ENCODE measurements around the gene ATP5PO.
A peak's percentile ranks its signal among the peaks of the same experiment; 100 is the strongest.
"Not testable (repeated sequence)": the region's sequence is repeated elsewhere in the genome, so short reads cannot be mapped to it uniquely, and the experiment has no call there.

Gene ATP5PO

GRCh38 chr21:33940164-33940880 is 24.7 kb upstream of the ATP5PO start:
- peak; percentile 34 for DNase-seq

DNA sequence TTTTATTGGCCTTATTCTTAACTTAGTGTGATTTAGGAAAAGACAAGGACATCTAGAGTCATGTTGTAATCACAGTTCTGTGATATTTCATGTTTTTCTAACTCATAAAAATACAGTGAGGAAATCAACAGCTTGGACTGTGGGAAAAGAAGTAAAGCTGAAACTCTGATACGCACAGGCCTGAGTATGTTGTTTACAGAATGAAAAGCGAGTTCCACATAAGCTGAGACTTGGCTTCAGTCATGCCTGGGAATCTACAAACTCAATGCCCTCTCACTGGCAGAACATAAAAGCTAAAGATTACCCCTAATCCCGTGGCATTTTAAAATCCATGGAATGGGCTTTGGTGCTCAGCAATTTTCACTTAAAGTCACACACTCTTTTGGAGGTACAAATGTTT is 23.6 kb upstream of the ATP5PO start:
- no peak for DNase-seq

DNA sequence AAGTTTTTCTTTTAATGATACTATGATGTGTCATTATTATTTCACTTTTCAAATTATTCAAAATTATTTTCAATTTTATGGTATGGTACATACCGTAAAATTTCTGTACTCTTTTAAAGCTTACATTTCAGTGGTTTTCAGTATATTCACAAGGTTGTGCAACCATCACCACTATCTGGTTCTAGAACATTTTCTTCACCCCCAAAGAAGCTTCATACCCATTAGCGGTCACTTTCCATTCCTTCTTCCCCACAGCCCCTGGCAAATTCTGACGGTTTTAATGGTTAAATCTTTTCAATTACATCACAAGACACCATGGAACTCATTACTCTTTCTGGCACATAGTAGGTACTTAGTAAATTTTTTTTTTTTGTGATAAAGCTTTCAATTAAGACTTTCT is 22.8 kb upstream of the ATP5PO start:
- DNase-seq, result no peak

- no peak for DNase-seq
Measured at GRCh38 chr21:33937931-33938339, 22.3 kb upstream of the ATP5PO start.

- no peak for DNase-seq
Measured at GRCh38 chr21:33937146-33937545, 21.5 kb upstream of the ATP5PO start.

DNA sequence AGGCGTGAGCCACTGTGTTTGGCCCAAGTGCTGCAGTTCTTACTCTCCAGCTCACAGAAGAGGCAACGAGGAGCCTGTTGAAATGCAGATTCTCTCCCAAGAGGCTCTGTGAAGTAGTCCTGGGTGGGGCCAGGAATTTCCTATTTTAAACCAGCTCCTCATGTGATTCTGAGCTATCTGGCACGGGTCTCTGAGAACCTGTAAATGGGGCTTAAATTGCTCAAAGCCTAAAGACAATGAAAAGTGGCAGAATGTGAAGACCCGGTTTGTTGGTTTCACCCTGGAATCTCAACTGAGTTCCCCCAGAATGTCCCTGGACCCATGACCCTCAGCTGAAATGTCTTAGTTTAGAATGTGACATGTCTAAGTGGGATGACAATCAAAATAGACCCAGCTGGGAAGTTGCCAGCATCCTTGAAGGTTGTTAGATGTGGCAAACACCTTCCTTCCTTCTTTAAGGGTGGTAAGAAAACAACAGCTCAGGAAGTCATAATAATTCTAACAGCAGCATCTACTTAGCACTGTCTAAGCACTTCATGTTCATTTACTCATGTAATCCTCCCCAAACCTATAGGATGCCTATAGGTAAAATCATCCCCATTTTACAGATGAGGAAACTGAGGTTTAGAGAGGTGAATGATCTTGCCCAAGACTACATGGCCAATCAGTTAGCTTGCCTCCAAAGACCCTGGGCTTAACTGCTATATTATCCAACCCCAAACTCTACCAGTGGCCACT is 20.9 kb upstream of the ATP5PO start:
- DNase-seq, result peak; percentile 31

GRCh38 chr21:33932731-33933130 is 17.1 kb upstream of the ATP5PO start:
- no peak for DNase-seq

- DNase-seq, result no peak
Measured at GRCh38 chr21:33931799-33932390, 16.3 kb upstream of the ATP5PO start.

DNA sequence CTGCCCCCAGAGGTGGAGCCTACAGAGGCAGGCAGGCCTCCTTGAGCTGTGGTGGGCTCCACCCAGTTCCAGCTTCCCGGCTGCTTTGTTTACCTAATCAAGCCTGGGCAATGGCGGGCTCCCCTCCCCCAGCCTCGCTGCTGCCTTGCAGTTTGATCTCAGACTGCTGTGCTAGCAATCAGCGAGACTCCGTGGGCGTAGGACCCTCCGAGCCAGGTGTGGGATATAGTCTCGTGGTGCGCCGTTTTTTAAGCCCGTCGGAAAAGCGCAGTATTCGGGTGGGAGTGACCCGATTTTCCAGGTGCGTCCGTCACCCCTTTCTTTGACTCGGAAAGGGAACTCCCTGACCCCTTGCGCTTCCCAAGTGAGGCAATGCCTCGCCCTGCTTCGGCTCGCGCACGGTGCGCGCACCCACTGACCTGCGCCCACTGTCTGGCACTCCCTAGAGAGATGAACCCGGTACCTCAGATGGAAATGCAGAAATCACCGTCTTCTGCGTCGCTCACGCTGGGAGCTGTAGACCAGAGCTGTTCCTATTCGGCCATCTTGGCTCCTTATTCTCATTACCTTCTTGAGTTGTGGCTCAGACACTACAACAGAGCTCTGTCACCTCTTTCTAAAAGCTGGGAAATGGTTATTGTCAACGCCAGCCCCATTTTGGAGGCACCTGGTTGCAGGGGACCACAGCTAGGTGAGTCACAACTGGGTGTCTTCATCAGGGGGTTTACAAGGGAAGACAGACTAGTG is 15.6 kb upstream of the ATP5PO start:
- not testable (repeated sequence) for DNase-seq

DNA sequence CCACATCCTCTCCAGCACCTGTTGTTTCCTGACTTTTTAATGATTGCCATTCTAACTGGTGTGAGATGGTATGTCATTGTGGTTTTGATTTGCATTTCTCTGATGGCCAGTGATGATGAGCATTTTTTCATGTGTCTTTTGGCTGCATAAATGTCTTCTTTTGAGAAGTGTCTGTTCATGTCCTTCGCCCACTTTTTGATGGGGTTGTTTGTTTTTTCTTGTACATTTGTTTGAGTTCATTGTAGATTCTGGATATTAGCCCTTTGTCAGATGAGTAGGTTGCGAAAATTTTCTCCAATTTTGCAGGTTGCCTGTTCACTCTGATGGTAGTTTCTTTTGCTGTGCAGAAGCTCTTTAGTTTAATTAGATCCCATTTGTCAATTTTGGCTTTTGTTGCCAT is 10.6 kb upstream of the ATP5PO start:
- not testable (repeated sequence) for DNase-seq

GRCh38 chr21:33924766-33925100 is 9.1 kb upstream of the ATP5PO start:
- DNase-seq, result no peak

DNA sequence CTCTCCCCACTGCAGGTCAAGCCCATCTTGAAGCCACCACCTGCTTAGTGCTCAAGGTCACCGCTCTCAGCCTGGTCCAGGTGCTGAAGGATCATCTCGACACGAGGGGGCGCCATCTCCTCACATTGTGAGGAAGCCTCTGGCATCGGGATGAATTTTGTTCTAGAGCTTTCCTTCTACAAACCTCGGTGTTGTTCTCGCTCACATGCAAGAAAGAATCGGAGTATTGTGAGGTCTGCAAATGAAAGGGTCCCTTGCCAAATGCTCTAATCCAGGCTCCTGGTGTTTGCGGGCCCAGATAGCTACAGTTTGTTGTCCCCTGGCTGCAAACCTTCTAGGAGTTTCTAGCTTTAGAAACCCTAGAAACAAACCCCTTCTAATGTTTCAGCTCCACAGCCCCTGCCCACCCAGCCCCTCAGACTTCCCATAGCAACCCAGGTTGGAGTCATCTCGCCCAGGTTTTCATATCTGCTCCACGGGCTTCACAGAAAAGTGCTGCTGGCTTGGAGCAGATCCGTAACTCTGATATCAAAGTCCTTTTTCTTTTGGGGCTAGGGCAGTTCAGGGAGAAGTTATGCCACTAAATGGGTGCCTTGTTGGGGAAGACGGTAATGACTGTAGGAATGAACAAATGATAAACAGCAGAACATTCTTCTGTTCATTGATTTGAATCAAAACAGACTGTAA is 8.6 kb upstream of the ATP5PO start:
- DNase-seq, result peak; percentile 57

GRCh38 chr21:33917421-33917820 is 1.8 kb upstream of the ATP5PO start:
- DNase-seq, result no peak

GRCh38 chr21:33916200-33916567 is 580 bp upstream of the ATP5PO start:
- no peak for DNase-seq

DNA sequence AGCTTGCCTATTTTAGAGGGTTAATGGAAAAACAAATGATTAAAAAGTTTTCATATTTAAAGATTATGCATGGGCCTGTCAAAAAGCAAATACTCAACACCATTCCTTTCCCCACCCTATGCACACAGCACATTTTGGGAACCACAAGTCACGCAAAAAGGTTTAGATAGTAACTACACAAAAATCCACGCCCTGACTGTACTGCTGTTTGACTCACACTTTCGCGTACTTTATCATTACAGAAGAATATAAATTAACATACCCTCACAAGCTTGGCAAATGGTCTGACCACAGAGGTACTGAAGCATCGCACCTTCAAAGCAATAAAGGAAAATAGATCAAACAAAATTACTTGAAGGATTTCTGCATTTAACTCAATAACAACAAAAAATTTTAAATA is 1.4 kb downstream of the ATP5PO start:
- DNase-seq, result no peak

DNA sequence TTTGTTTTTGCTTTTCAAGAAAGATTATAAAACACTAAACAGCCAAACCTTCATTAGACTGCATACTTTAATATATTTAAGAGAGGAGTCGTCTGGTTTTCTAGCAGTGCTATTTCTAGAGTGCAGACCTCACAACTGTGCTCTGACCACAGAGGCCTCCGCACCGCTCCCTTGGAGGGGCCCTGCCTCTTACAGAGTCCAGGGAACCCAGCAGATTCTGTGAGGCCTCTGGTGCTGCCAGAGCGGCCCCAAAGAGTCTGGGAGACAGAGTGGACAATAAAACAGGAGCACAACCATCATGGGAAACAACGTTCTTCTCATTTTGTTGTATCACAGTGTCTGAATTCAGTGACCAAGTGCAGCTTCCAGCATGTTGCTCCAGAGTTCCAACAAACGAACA is 5.8 kb downstream of the ATP5PO start:
- DNase-seq, result no peak

GRCh38 chr21:33908760-33909159 is 6.8 kb downstream of the ATP5PO start:
- DNase-seq, result no peak

GRCh38 chr21:33904041-33904440 is 11.6 kb downstream of the ATP5PO start:
- no peak for DNase-seq

- DNase-seq, result no peak
Measured at GRCh38 chr21:33902349-33902748, 13.3 kb downstream of the ATP5PO start.

- DNase-seq, result peak; percentile 35
Measured at GRCh38 chr21:33901412-33902288, 14.0 kb downstream of the ATP5PO start.

DNA sequence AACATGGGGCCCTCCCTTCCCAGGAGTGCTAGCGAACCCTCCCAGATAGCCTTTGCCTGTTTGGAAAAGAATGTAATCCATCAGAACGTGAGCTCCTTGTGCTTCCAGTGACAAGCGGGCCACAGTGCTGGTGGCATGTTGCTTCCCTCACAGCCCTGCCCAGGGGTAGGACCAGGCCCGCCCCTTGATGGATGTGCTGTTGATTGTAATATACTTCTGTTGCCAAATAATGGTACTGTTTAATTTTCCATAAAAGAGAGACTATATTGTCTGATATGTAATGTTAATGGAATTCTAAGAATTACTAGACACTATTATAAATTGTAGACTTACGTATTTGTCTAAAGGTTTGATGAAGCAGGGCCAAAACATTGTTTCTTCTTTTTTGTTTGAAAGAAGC is 16.4 kb downstream of the ATP5PO start:
- DNase-seq, result no peak

DNA sequence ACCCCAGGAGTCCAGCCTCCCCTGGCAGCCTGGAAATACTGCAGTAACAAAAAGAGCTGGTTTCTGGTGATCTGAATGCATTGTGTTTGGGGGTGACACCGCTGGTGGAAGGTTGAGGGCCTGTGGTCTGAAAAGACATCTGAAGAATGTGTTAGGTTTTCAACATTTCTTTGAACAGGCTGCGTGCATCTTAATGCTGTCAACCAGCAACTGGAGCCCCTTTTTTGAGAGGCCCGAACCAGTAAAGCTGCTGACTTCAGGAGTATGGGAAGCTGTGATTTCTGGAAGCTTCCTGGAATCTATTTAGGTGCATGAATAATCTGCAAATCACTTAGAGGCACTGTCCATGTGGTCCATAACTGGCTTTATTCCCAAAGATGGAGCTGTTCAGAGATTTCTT is 17.0 kb downstream of the ATP5PO start:
- DNase-seq, result no peak

All from GDM1 (cell line).